ENCODE results near the gene OR10P1.

DNA sequence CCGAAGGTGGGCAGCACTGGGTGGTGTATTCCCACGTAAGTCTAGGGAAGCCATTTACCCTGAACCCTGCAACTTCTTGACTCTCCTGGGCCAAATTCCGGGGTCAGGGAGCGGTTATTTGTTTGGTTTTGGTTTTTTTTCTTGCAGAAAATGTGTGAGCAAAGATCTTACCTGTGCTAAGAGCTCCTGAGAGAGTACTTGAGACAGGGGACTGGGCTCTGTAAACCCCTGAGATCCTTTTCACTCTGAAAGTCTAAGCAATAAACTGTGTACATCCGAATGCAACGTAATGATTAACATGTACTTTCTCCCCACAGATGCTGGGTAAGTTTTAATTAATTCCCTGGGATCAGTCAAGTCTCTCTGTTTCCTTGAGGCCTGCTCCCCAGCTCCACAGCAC lies 21.5 kb downstream of the OR10P1 start:
- TF ChIP-seq, protein P1, sequence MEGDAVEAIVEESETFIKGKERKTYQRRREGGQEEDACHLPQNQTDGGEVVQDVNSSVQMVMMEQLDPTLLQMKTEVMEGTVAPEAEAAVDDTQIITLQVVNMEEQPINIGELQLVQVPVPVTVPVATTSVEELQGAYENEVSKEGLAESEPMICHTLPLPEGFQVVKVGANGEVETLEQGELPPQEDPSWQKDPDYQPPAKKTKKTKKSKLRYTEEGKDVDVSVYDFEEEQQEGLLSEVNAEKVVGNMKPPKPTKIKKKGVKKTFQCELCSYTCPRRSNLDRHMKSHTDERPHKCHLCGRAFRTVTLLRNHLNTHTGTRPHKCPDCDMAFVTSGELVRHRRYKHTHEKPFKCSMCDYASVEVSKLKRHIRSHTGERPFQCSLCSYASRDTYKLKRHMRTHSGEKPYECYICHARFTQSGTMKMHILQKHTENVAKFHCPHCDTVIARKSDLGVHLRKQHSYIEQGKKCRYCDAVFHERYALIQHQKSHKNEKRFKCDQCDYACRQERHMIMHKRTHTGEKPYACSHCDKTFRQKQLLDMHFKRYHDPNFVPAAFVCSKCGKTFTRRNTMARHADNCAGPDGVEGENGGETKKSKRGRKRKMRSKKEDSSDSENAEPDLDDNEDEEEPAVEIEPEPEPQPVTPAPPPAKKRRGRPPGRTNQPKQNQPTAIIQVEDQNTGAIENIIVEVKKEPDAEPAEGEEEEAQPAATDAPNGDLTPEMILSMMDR (IDR thresholded peaks at IDR 0.05), result no peak
- TF ChIP-seq POLR2AphosphoS5 (IDR thresholded peaks at IDR 0.05) (no peak), POLR2A (IDR thresholded peaks at IDR 0.05) (no peak)

All from prostate gland (tissue), 2 donors.